ENCODE data around the gene MYO3B. TPM values are rescaled to one million over a fixed set of nuclear protein-coding genes. Genes with fewer than 3 reads are reported as not detected.

MYO3B gene
- total and polyA plus RNA-seq, 11 donors, result 0.09 to 0.19 (median 0.10) TPM; not detected in 8

GRCh38 chr2:170503971-170504809 is 326.2 kb downstream of the MYO3B start:
- 52 to 65% (median 62%) methylated on average over 14 of the region's 14 CpGs for WGBS, 4 donors
- Histone ChIP-seq H3K27me3 (peaks cover 0 to 5% (median 0%) of the 10 kb centered on the region in 9 donors), H3K36me3 (no peaks in the 10 kb centered on the region), H3K27ac (peak overlapping the region in 10 of 12 donors; percentile 4 to 67 (median 56)), H3K4me1 (peaks cover 0 to 49% (median 18%) of the 10 kb centered on the region in 12 donors), H3K4me3 (no peak overlapping the region), H3K9me3 (no peaks in the 10 kb centered on the region)
- ATAC-seq (no peak), DNase-seq (no peak)
- TF ChIP-seq CTCF (IDR thresholded peaks at IDR 0.05) (no peak), POLR2A (IDR thresholded peaks at IDR 0.05) (no peak)
- intact Hi-C loops (cut with DNase I), result loop anchor here in 2 of 10 donors (10.0 kb wide), 1 partner anchor 211 kb away; the partner anchor contains the start of gene SP5 (in 2 of the 2)

GRCh38 chr2:170504810-170505145 is 326.8 kb downstream of the MYO3B start:
- H3K4me1 ChIP-seq, result peaks cover 0 to 49% (median 18%) of the 10 kb centered on the region in 12 donors
- intact Hi-C loops (cut with DNase I), result loop anchor here in 2 of 10 donors (10.0 kb wide), 1 partner anchor 210 kb away; the partner anchor contains the start of gene SP5 (in 2 of the 2)
- ATAC-seq, result no peak
- no peak overlapping the region for H3K4me3 ChIP-seq
- H3K27me3 ChIP-seq, result peaks cover 0 to 5% (median 0%) of the 10 kb centered on the region in 9 donors
- TF ChIP-seq POLR2A (IDR thresholded peaks at IDR 0.05) (no peak), CTCF (IDR thresholded peaks at IDR 0.05) (no peak)
- no peaks in the 10 kb centered on the region for H3K36me3 ChIP-seq
- WGBS, 4 donors, result 63 to 68% (median 65%) methylated on average over 4 of the region's 4 CpGs
- peak overlapping the region in 9 of 12 donors; percentile 4 to 67 (median 58) for H3K27ac ChIP-seq
- DNase-seq, result no peak
- no peaks in the 10 kb centered on the region for H3K9me3 ChIP-seq

GRCh38 chr2:170505631-170506275 is 327.8 kb downstream of the MYO3B start:
- Histone ChIP-seq H3K36me3 (no peaks in the 10 kb centered on the region), H3K4me1 (peaks cover 0 to 44% (median 17%) of the 10 kb centered on the region in 12 donors), H3K9me3 (no peaks in the 10 kb centered on the region), H3K27ac (peak overlapping the region; percentile 6 to 71 (median 46)), H3K4me3 (peak overlapping the region in 7 of 12 donors; percentile 12 to 29 (median 20)), H3K27me3 (peaks cover 0 to 5% (median 0%) of the 10 kb centered on the region in 9 donors)
- TF ChIP-seq CTCF (IDR thresholded peaks at IDR 0.05) (no peak), POLR2A (IDR thresholded peaks at IDR 0.05) (no peak)
- ATAC-seq (peak; percentile 51 to 83 (median 70)), DNase-seq (peak; percentile 47 to 72 (median 63))
- intact Hi-C loops (cut with DNase I), result loop anchor here in 2 of 10 donors (10.0 kb wide), 1 partner anchor 209 kb away; the partner anchor contains the start of gene SP5 (in 2 of the 2)
- 20 to 27% (median 22%) methylated on average over 6 of the region's 6 CpGs for WGBS, 4 donors
